ENCODE data around the gene KRTAP25-1. TPM values are rescaled to one million over a fixed set of nuclear protein-coding genes. Genes with fewer than 3 reads are reported as not detected.

Gene KRTAP25-1
- total RNA-seq, 1 donor = not detected

DNA sequence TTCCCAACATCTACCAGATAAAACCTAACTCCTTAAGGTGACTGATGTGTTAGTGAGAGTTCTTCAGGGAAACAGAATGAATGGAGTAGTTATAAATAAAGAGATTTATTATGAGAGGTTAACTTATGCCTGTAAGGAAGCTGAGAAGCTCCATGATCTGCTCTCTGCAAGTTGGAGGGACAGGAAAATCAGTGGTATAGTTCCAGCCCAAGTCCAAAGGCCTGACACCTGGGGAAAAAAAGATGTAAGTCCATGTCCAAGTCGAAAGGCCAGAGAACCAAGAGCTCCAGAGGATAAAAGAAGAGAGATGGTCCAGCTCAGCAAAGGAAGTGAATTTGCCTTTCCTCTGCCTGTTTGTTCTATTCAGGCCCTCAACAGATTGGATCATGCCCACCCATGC, 33.6 kb downstream of the KRTAP25-1 start:
- TF ChIP-seq, protein P1, sequence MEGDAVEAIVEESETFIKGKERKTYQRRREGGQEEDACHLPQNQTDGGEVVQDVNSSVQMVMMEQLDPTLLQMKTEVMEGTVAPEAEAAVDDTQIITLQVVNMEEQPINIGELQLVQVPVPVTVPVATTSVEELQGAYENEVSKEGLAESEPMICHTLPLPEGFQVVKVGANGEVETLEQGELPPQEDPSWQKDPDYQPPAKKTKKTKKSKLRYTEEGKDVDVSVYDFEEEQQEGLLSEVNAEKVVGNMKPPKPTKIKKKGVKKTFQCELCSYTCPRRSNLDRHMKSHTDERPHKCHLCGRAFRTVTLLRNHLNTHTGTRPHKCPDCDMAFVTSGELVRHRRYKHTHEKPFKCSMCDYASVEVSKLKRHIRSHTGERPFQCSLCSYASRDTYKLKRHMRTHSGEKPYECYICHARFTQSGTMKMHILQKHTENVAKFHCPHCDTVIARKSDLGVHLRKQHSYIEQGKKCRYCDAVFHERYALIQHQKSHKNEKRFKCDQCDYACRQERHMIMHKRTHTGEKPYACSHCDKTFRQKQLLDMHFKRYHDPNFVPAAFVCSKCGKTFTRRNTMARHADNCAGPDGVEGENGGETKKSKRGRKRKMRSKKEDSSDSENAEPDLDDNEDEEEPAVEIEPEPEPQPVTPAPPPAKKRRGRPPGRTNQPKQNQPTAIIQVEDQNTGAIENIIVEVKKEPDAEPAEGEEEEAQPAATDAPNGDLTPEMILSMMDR (IDR thresholded peaks at IDR 0.05; ENCODE audit: extremely low read depth, low read depth, low read length) = no peak
- H3K4me1 ChIP-seq (ENCODE audit: insufficient read depth, low read length) = no peaks in the 10 kb centered on the region
- no peak overlapping the region for H3K4me2 ChIP-seq (ENCODE audit: insufficient read depth, low read length)
- H3K9me3 ChIP-seq (ENCODE audit: low read depth, low read length) = no peaks in the 10 kb centered on the region
- H3K27me3 ChIP-seq (ENCODE audit: insufficient read depth, low read length) = no peaks in the 10 kb centered on the region
- no peak overlapping the region for H2AFZ ChIP-seq (ENCODE audit: low read length)
- H3K4me3 ChIP-seq (ENCODE audit: insufficient read depth, low read length) = no peak overlapping the region
- no peaks in the 10 kb centered on the region for H3K79me2 ChIP-seq (ENCODE audit: insufficient read depth, low read length)
- H4K20me1 ChIP-seq (ENCODE audit: insufficient read depth, low read length) = no peaks in the 10 kb centered on the region
- H3K27ac ChIP-seq (ENCODE audit: low read depth, low read length) = no peak overlapping the region
- DNase-seq (ENCODE audit: insufficient read length, low spot score, missing footprints) = peak; percentile 32
- H3K36me3 ChIP-seq (ENCODE audit: insufficient read depth, low read length) = no peaks in the 10 kb centered on the region

DNA sequence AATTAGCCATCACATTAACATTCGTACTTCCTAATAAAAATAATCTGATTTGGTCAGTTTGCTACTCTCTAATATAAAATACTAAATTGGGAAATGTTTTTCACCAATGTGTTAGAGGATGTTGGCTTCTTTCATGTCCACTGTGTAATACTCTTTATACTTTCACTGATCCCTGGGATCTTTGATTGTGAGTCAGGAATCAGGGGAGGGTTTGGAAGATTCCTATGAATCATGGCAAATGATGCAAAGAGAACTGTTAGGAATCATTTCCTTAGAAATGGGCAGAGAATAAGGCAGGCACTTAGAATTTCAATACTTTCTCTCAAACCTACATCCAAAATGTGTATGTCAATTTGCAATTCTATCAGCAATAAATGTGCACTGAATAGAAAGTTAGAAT, 37.5 kb downstream of the KRTAP25-1 start:
- H3K4me3 ChIP-seq (ENCODE audit: insufficient read depth, low read length) = no peak overlapping the region

GRCh38 chr21:30249936-30250335, 39.4 kb downstream of the KRTAP25-1 start:
- Histone ChIP-seq H3K4me3 (ENCODE audit: insufficient read depth, low read length) (no peak overlapping the region), H3K4me1 (ENCODE audit: insufficient read depth, low read length) (no peaks in the 10 kb centered on the region), H3K4me2 (ENCODE audit: insufficient read depth, low read length) (no peak overlapping the region), H3K36me3 (ENCODE audit: insufficient read depth, low read length) (no peaks in the 10 kb centered on the region), H3K79me2 (ENCODE audit: insufficient read depth, low read length) (no peaks in the 10 kb centered on the region), H4K20me1 (ENCODE audit: insufficient read depth, low read length) (no peaks in the 10 kb centered on the region), H3K27me3 (ENCODE audit: insufficient read depth, low read length) (no peaks in the 10 kb centered on the region), H3K27ac (ENCODE audit: low read depth, low read length) (no peak overlapping the region), H2AFZ (ENCODE audit: low read length) (no peak overlapping the region), H3K9me3 (ENCODE audit: low read depth, low read length) (no peaks in the 10 kb centered on the region)
- TF ChIP-seq, protein P1 (IDR thresholded peaks at IDR 0.05; ENCODE audit: extremely low read depth, low read depth, low read length) = no peak
- no peak for DNase-seq (ENCODE audit: insufficient read length, low spot score, missing footprints)

More for the DNA sequence above, 37.5 kb downstream of the KRTAP25-1 start:
- Histone ChIP-seq H3K27ac (ENCODE audit: low read depth, low read length) (no peak overlapping the region), H3K9me3 (ENCODE audit: low read depth, low read length) (no peaks in the 10 kb centered on the region), H3K4me1 (ENCODE audit: insufficient read depth, low read length) (no peaks in the 10 kb centered on the region), H4K20me1 (ENCODE audit: insufficient read depth, low read length) (no peaks in the 10 kb centered on the region), H3K4me2 (ENCODE audit: insufficient read depth, low read length) (no peak overlapping the region), H3K79me2 (ENCODE audit: insufficient read depth, low read length) (no peaks in the 10 kb centered on the region), H3K36me3 (ENCODE audit: insufficient read depth, low read length) (no peaks in the 10 kb centered on the region), H2AFZ (ENCODE audit: low read length) (no peak overlapping the region), H3K27me3 (ENCODE audit: insufficient read depth, low read length) (no peaks in the 10 kb centered on the region)
- TF ChIP-seq, protein P1 (IDR thresholded peaks at IDR 0.05; ENCODE audit: extremely low read depth, low read depth, low read length) = no peak
- DNase-seq (ENCODE audit: insufficient read length, low spot score, missing footprints) = no peak

DNA sequence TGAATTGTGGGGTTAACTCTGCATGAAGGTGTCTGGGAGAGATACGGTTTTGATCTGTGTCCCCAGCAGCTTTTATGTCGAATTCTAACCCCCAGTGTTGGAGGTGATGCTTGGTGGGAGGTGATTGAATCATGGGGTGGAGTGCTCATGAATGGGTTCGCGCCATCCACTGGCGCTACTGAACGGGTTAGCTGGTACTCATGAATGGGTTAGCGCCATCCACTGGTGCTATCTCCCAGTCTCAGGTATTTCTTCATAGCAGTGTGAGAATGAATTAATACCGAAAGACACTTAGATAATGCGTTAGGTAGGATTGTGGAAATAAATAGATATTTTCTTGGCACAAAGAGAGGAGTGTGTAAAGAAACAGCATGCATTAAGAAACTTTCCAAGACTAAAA, 40.5 kb downstream of the KRTAP25-1 start:
- Histone ChIP-seq H3K4me1 (ENCODE audit: insufficient read depth, low read length) (no peaks in the 10 kb centered on the region), H3K36me3 (ENCODE audit: insufficient read depth, low read length) (no peaks in the 10 kb centered on the region), H3K9me3 (ENCODE audit: low read depth, low read length) (no peaks in the 10 kb centered on the region), H3K27ac (ENCODE audit: low read depth, low read length) (no peak overlapping the region), H3K27me3 (ENCODE audit: insufficient read depth, low read length) (no peaks in the 10 kb centered on the region), H3K4me2 (ENCODE audit: insufficient read depth, low read length) (no peak overlapping the region), H4K20me1 (ENCODE audit: insufficient read depth, low read length) (no peaks in the 10 kb centered on the region), H2AFZ (ENCODE audit: low read length) (no peak overlapping the region), H3K4me3 (ENCODE audit: insufficient read depth, low read length) (no peak overlapping the region), H3K79me2 (ENCODE audit: insufficient read depth, low read length) (no peaks in the 10 kb centered on the region)
- no peak for DNase-seq (ENCODE audit: insufficient read length, low spot score, missing footprints)
- TF ChIP-seq, protein P1 (IDR thresholded peaks at IDR 0.05; ENCODE audit: extremely low read depth, low read depth, low read length) = no peak

Data from osteoblast (primary cell).